ENCODE measurements around the gene RAP1GAP. TPM values are rescaled to one million over a fixed set of nuclear protein-coding genes. Genes with fewer than 3 reads are reported as not detected.

Gene RAP1GAP
- total RNA-seq, 2 donors from 2014 or later: 1.2 to 2.4 TPM

DNA sequence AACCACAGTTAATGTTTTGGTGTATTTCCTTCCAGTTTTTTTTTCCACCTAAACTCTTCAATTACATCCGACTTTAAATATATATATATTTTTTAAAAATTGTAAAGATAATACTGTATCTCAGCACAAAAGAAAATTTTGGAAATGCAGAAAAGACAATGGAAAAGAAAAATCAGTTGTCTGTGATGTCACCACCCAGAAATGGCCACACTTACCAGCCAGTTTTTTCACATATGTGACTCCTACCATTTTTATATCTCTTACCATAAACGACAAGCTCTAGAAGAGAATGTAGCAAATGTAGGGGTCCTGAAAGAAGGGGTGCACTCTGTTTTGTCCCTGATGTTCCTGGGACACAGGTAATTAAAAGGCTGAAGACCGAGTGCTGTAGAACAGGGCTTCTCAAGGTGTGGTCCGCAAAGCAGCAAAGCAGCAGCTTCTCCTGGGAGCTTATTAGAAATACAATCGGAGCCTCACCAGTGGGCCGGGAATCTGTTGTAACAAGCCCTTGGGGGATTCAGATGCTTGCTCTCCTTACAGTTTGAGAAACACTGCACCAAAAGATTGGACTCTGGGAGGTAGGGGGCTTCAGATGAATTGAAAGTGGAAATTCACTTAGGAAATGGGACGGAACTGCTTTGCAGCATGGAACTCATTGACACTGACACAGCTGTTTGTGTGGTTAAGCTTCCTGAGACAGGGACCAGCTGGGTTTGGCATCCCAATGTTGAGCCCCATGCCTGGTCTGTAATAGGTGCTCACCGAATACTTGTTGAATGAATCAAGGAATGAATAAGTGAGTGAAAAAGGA lies 115.8 kb downstream of the RAP1GAP start:
- DNase-seq (no peak), ATAC-seq (replicated peaks in 1 of 2) (no peak)
- H3K27me3 Mint-ChIP-seq (ENCODE audit: low read depth): peaks cover 37% of the 10 kb centered on the region
- no peak overlapping the region for H3K4me3 Mint-ChIP-seq
- no peaks in the 10 kb centered on the region for H3K9me3 Mint-ChIP-seq
- H3K27ac Mint-ChIP-seq: no peak overlapping the region
- no peaks in the 10 kb centered on the region for H3K36me3 Mint-ChIP-seq (ENCODE audit: insufficient read depth in 2 of 2)
- H3K4me1 Mint-ChIP-seq (ENCODE audit: low read depth): no peaks in the 10 kb centered on the region

DNA sequence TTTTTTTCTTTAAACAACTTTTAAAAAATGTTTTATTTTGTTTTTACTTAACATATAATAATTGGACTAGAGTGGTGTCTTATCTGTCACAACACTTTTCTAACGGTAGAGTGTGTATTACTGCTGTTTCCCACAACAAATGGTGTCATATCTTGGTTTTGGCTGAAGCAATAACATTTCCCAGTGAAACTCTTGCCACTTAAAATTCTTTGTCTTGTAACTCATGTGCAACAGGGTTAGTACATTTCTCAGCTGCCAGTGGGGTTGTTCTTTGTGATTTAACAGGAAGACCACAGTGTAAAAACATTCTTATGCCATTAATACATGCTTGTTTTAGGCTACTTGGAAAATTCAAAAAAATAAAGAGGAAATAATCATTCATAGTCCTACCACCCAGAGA lies 116.4 kb downstream of the RAP1GAP start:
- ATAC-seq (replicated peaks in 1 of 2) (no peak), DNase-seq (no peak)
- Mint-ChIP-seq H3K27ac (no peak overlapping the region), H3K4me1 (ENCODE audit: low read depth) (no peaks in the 10 kb centered on the region), H3K27me3 (ENCODE audit: low read depth) (peaks cover 37% of the 10 kb centered on the region), H3K4me3 (no peak overlapping the region), H3K36me3 (ENCODE audit: insufficient read depth in 2 of 2) (no peaks in the 10 kb centered on the region), H3K9me3 (no peaks in the 10 kb centered on the region)

GRCh38 chr1:21550866-21551475 lies 118.2 kb downstream of the RAP1GAP start:
- H3K36me3 Mint-ChIP-seq (ENCODE audit: insufficient read depth in 2 of 2): no peaks in the 10 kb centered on the region
- H3K9me3 Mint-ChIP-seq: no peaks in the 10 kb centered on the region
- H3K4me1 Mint-ChIP-seq (ENCODE audit: low read depth): no peaks in the 10 kb centered on the region
- H3K27me3 Mint-ChIP-seq (ENCODE audit: low read depth): peaks cover 31% of the 10 kb centered on the region
- ATAC-seq (replicated peaks in 1 of 2): no peak
- DNase-seq: no peak
- H3K27ac Mint-ChIP-seq: no peak overlapping the region
- H3K4me3 Mint-ChIP-seq: no peak overlapping the region

DNA sequence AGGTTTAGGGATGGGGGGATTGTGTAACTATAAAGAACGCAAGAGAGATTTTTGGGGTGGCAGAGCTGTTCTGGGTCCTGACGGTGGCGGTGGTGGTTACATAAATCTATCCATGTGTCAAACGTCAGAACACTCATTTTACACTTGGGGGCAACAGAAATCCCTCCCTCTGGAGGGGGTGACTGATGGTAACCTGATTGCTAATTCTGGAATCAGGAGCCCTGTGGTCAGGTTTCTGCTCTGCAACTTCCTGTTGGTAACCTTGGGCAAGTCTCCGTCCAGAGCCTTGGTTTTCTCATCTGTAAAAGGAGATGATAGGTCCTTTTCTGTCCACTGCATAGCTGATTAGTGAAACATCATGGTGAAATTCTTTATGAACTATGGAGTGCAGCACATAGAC lies 119.1 kb downstream of the RAP1GAP start:
- H3K27ac Mint-ChIP-seq: no peak overlapping the region
- H3K27me3 Mint-ChIP-seq (ENCODE audit: low read depth): peaks cover 31% of the 10 kb centered on the region
- H3K36me3 Mint-ChIP-seq (ENCODE audit: insufficient read depth in 2 of 2): no peaks in the 10 kb centered on the region
- H3K4me1 Mint-ChIP-seq (ENCODE audit: low read depth): no peaks in the 10 kb centered on the region
- no peak for DNase-seq
- H3K9me3 Mint-ChIP-seq: no peaks in the 10 kb centered on the region
- H3K4me3 Mint-ChIP-seq: no peak overlapping the region
- ATAC-seq (replicated peaks in 1 of 2): no peak

DNA sequence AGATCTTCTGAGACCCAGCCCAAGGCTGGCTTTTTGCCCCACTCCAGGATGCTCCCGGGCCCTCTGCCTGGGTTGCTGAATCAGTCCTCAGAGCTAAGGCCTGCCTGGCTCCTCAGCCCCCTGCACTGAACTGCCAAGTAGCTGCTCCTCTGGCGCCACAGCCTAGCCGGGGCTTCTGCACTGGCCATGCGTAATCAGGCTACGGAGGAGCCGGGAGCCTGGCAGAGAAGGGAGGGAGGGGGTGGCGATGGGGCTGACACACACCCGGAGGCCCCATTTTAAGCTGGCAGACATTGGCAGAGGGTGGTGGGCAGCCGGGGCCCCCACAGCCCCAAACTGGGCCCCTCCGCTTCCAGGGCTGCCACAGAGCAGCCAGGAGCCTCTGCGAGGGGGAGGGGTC lies 121.3 kb downstream of the RAP1GAP start:
- no peaks in the 10 kb centered on the region for H3K4me1 Mint-ChIP-seq (ENCODE audit: low read depth)
- peaks cover 26% of the 10 kb centered on the region for H3K27me3 Mint-ChIP-seq (ENCODE audit: low read depth)
- no peaks in the 10 kb centered on the region for H3K9me3 Mint-ChIP-seq
- H3K27ac Mint-ChIP-seq: no peak overlapping the region
- no peaks in the 10 kb centered on the region for H3K36me3 Mint-ChIP-seq (ENCODE audit: insufficient read depth in 2 of 2)
- ATAC-seq (replicated peaks in 1 of 2): no peak
- no peak for DNase-seq
- no peak overlapping the region for H3K4me3 Mint-ChIP-seq

Other genes with a start within 250 kb of the RAP1GAP start
- gene NBPF3, start 229.2 kb downstream of the RAP1GAP start, total RNA-seq: 1 to 10 TPM; 3.8 to 9.0 TPM
- under 1 TPM in 1 of 2 donors, not detected in 1; 0.23 TPM for gene ALPL, start 159.9 kb downstream of the RAP1GAP start, total RNA-seq
- gene USP48, start 113.8 kb upstream of the RAP1GAP start, total RNA-seq: 100 to 1,000 TPM; 129 to 143 TPM
- gene LDLRAD2, start 142.9 kb upstream of the RAP1GAP start, total RNA-seq: under 1 TPM; 0.05 to 0.07 TPM

Measured in activated T-cell treated with anti-CD3 and anti-CD28 coated beads, Interleukin-2, amount 50 U/mL, for 72 hours (primary cell).